ENCODE data around the gene ZNF138.
"Not testable (repeated sequence)": the region's sequence is repeated elsewhere in the genome, so short reads cannot be mapped to it uniquely, and the experiment has no call there.

Gene ZNF138

GRCh38 chr7:64807731-64808365, 13.6 kb downstream of the ZNF138 start:
- TF ChIP-seq, protein P1, sequence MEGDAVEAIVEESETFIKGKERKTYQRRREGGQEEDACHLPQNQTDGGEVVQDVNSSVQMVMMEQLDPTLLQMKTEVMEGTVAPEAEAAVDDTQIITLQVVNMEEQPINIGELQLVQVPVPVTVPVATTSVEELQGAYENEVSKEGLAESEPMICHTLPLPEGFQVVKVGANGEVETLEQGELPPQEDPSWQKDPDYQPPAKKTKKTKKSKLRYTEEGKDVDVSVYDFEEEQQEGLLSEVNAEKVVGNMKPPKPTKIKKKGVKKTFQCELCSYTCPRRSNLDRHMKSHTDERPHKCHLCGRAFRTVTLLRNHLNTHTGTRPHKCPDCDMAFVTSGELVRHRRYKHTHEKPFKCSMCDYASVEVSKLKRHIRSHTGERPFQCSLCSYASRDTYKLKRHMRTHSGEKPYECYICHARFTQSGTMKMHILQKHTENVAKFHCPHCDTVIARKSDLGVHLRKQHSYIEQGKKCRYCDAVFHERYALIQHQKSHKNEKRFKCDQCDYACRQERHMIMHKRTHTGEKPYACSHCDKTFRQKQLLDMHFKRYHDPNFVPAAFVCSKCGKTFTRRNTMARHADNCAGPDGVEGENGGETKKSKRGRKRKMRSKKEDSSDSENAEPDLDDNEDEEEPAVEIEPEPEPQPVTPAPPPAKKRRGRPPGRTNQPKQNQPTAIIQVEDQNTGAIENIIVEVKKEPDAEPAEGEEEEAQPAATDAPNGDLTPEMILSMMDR (IDR thresholded peaks at IDR 0.05; ENCODE audit: borderline replicate concordance, insufficient read depth, low read depth, low read length): no peak
- H3K4me3 ChIP-seq (ENCODE audit: low read depth, low read length): no peak overlapping the region

- H3K4me3 ChIP-seq (ENCODE audit: low read depth, low read length): no peak overlapping the region
- TF ChIP-seq, protein P1 (IDR thresholded peaks at IDR 0.05; ENCODE audit: borderline replicate concordance, insufficient read depth, low read depth, low read length): no peak
Measured at GRCh38 chr7:64811767-64812166, 17.5 kb downstream of the ZNF138 start.

DNA sequence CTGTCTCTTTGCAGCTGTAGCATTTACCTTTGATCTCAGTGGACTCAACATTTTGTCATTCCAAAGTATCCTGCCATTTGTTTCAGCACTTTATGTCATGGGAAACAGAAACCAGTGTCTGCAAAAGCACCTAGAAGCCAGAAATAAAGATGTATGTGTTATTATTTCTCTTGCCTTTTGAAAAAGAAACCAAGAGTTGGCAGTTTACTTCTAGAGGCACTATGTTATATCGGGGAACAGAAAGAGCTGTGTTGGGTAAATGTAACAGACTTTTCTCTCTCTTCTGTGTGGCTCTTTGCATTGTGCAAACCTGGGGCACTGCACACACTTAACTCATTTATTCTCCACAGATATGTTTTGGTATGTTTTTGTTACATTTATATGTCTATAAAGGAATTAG, 36.7 kb downstream of the ZNF138 start:
- TF ChIP-seq, protein P1 (IDR thresholded peaks at IDR 0.05; ENCODE audit: borderline replicate concordance, insufficient read depth, low read depth, low read length): no peak
- no peak overlapping the region for H3K4me3 ChIP-seq (ENCODE audit: low read depth, low read length)

GRCh38 chr7:64832136-64832535, 37.9 kb downstream of the ZNF138 start:
- no peak overlapping the region for H3K4me3 ChIP-seq (ENCODE audit: low read depth, low read length)
- TF ChIP-seq, protein P1 (IDR thresholded peaks at IDR 0.05; ENCODE audit: borderline replicate concordance, insufficient read depth, low read depth, low read length): no peak

- H3K4me3 ChIP-seq (ENCODE audit: low read depth, low read length): no peak overlapping the region
- TF ChIP-seq, protein P1 (IDR thresholded peaks at IDR 0.05; ENCODE audit: borderline replicate concordance, insufficient read depth, low read depth, low read length): no peak
Measured at GRCh38 chr7:64834989-64835388, 40.8 kb downstream of the ZNF138 start.

DNA sequence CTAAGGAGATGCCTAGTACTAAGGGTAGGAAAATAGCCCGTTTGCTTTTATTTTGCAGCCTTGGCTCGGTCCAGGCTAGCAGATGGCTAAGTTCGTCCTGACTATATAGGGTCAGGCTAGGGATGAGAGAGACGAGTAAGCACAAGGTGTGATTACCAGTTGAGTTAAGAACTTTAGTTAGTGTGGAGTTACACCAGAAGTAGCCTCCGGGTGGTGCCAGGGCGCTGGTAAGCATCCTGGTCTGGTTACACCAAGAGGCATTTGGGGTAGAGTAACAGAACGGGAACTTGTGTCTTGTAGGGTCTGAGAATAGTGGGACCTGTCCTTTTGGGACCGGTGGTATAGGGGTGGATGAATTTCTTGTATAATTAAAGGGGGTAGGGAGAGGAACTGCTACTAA, 41.6 kb downstream of the ZNF138 start:
- not testable (repeated sequence) for H3K4me3 ChIP-seq (ENCODE audit: low read depth, low read length)

- not testable (repeated sequence) for H3K4me3 ChIP-seq (ENCODE audit: low read depth, low read length)
Measured at GRCh38 chr7:64838051-64838450, 43.8 kb downstream of the ZNF138 start.

DNA sequence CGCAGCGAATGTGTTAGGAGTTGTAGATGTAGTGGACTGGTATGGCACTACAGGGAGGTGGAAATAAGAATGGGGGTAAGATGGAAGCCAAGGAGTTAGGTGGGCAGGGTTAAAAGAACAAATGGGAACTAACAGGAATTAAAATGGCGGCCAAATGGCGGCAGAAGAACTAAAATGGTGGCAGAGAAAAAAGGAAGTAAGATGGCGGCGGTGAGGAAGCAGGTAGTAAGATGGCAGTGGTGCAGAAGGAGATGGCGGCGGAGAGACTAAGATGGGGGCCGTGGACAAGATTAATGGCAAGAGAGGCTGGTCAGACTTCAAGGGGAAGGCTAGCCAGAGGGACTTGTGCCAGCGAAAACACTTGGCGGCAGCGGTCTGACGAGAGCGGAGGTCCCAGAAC, 44.5 kb downstream of the ZNF138 start:
- TF ChIP-seq, protein P1 (IDR thresholded peaks at IDR 0.05; ENCODE audit: borderline replicate concordance, insufficient read depth, low read depth, low read length): no peak
- H3K4me3 ChIP-seq (ENCODE audit: low read depth, low read length): no peak overlapping the region

Data from GM12875 (cell line).